ENCODE results near the gene XAB2. TPM values are rescaled to one million over a fixed set of nuclear protein-coding genes. Genes with fewer than 3 reads are reported as not detected.
A peak's percentile ranks its signal among the peaks of the same experiment; 100 is the strongest.

Gene XAB2
- 10 to 100 TPM; 56.3 to 70.1 TPM for total RNA-seq
- total RNA-seq = 71.7 to 90.7 reads per million in 2 donors

DNA sequence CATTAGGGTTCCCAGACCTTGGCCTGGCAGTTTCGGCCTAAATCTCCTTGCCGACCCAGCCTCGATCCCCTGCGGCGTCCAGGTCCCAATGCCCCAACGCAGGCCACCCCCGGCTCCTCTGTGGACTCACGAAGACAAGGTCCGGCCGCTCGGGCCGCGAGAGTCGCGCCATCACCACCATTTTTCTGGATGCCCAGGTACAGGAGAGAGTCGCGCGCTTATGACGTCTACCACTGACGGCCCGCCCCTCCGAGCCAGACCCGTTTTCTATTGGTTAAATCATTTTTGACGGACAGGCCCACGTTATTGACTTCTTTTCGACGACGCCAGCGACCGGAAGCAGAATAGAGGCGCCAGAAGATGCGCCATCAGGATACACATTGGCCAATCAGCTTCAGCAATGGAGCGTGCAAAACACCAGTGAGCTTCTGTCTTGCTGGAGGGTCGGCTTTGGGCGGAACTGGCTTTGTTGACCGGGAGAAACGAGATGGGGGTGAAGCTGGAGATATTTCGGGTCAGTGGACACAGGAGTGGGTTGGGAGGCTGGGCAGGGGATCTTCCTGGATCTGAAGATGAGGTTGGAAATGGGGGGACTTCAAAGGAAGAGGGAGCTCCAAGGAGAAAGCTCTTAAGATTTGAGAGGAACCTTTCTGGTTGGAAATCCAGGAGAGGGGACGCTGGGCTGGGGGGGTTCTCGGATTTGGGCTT lies at the start of gene XAB2, which contains the start of gene PET100:
TSS of gene XAB2 (minus strand) at position 199 of the 708 bp plus-strand sequence. CDS start at position 181, 18 bp downstream.
TSS of gene PET100 (plus strand) at position 447 of the 708 bp plus-strand sequence. CDS start at position 488, 41 bp downstream.
- peak; percentile 96 for ATAC-seq
- Mint-ChIP-seq H3K36me3 (ENCODE audit: low read depth) (peaks cover 5% of the 10 kb centered on the region), H3K27ac (peak within 1 kb of the TSS; percentile 100), H3K27me3 (no peaks in the 10 kb centered on the region), H3K4me1 (peaks cover 37% of the 10 kb centered on the region), H3K4me3 (peak within 1 kb of the TSS; percentile 100)
- no peaks in the 10 kb centered on the region for H3K9me3 ChIP-seq (ENCODE audit: control insufficient read depth, low read length, poor library complexity, severe bottlenecking)
- DNase-seq = peak; percentile 82 to 90 (median 86)

DNA sequence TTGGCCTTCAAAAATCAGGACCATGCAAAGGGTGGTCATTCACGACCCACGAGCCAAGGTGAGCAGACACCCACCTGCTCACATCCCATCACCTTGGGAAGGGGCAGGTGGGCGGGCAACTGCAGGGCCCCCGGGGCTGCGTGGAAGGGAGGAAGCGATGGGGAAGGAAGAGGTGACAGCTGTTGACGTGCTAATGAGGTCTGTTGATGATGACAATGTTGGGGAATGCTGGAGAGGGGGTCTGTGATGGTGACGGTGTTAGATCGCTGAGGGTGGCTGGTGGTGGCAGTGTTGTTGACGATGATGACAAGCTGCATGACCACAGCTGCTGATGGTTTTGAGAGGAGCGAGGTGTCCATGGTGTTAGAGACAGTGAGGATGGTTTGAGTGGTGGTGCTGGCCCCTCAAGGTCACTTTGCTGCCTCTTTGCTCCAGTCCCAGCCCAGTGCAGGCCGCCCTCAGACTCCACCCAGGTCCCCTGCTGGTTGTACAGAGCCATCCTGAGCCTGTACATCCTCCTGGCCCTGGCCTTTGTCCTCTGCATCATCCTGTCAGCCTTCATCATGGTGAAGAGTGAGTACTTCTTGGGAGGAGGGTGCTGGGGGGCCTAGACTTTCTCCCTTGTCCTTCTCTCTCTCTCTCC lies 48.4 kb upstream of the XAB2 start:
- Mint-ChIP-seq H3K4me3 (no peak overlapping the region), H3K4me1 (peaks cover 43% of the 10 kb centered on the region), H3K27me3 (peaks cover 35% of the 10 kb centered on the region), H3K27ac (no peak overlapping the region), H3K36me3 (ENCODE audit: low read depth) (no peaks in the 10 kb centered on the region)
- H3K9me3 ChIP-seq (ENCODE audit: control insufficient read depth, low read length, poor library complexity, severe bottlenecking) = no peaks in the 10 kb centered on the region
- DNase-seq (no peak), ATAC-seq (no peak)

DNA sequence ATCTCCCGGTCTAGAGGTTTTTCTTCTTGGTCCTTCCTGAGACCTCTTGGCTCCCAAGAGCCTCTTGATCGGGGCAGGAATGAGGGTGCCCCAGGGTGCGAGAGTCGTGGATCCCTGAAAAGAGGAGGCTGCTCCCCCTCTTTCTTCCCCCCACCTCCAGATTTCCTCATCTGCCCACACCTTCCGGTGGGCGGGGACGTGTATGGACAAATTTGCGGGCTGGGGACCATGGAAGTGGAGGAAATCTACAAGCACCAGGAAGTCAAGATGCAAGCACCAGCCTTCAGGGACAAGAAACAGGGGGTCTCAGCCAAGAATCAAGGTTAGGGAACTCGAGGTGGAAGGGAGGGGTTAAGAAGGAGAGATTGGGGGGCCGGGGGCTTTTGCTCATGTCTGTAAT lies 47.5 kb upstream of the XAB2 start, which contains the start of gene MCEMP1:
TSS of gene MCEMP1 (plus strand) at position 237 of the 400 bp plus-strand sequence. CDS start at position 268, 31 bp downstream.
- Mint-ChIP-seq H3K27ac (peak within 1 kb of the TSS; percentile 53), H3K4me3 (peak within 1 kb of the TSS; percentile 33), H3K27me3 (peaks cover 38% of the 10 kb centered on the region), H3K36me3 (ENCODE audit: low read depth) (no peaks in the 10 kb centered on the region), H3K4me1 (peaks cover 42% of the 10 kb centered on the region)
- ATAC-seq (no peak), DNase-seq (no peak)
- H3K9me3 ChIP-seq (ENCODE audit: control insufficient read depth, low read length, poor library complexity, severe bottlenecking) = no peaks in the 10 kb centered on the region

DNA sequence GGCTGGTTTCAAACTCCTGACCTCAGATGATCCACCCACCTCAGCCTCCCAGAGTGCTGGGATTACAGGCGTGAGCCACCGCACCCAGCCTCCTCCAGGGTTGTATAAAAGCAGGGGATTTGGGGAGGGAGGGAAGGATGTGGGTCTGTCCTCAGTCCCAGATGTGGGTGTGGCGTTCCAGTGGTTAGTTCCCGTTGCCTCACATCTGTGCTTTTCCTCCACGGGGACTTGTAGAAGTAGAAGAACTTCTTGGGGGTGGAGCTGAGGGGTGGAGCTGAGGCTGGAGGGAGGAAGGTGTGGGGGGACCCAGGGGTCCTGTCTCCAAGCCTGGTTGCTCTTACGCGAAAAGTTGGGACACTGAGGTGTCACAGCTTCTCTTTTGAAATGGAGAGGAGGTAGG lies 47.0 kb upstream of the XAB2 start:
- Mint-ChIP-seq H3K4me1 (peaks cover 38% of the 10 kb centered on the region), H3K36me3 (ENCODE audit: low read depth) (no peaks in the 10 kb centered on the region), H3K27me3 (peaks cover 42% of the 10 kb centered on the region), H3K27ac (peak overlapping the region; percentile 53), H3K4me3 (no peak overlapping the region)
- DNase-seq = no peak
- no peaks in the 10 kb centered on the region for H3K9me3 ChIP-seq (ENCODE audit: control insufficient read depth, low read length, poor library complexity, severe bottlenecking)
- ATAC-seq = no peak

DNA sequence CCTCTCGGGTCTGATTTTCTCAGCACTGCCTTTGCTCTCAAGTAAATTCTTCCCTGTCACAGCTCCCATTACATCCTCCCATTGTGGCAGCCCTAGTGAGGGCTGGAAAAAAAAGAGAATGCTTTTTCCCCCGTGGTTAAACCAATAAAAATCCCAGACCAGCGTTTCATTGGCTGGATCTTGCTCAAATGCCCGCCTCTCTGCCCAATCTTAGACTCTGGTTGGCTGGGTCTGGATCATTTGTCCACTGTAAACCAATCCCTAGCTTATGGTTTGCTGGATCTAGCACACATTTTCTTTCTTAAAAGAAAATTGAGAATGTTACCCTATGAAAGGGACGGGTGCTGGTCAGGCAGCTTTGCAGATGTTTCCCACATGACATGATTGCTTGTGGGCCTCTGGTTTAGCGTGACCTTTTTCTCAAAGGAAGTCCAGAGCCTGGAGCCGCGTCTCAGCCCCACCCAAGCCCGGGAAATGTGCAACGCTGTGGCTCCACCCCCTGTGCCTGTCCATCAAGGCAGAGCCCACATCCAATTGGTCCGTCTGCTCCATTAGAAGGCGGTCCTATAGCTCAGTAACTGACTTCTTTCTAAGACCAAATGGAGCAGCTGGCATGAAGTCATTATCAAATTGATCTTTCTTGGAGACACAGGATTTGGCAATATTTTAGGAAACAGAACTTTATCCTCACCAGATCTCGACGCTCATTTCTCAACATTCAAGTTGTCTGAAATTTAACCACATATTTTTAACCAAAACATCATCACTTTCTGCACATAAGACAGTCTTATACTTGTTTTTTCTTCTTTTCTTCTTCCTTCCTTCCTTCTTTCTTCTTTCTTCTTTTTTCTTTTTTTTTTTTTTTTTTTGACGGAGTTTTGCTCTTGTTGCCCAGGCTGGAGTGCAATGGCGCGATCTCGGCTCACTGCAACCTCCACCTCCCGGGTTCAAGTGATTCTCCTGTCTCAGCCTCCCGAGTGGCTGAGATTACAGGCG lies 45.0 kb upstream of the XAB2 start:
- no peak for DNase-seq
- peaks cover 57% of the 10 kb centered on the region for H3K27me3 Mint-ChIP-seq
- no peaks in the 10 kb centered on the region for H3K9me3 ChIP-seq (ENCODE audit: control insufficient read depth, low read length, poor library complexity, severe bottlenecking)
- peaks cover 4% of the 10 kb centered on the region for H3K36me3 Mint-ChIP-seq (ENCODE audit: low read depth)
- ATAC-seq = peak; percentile 32
- peak overlapping the region; percentile 9 for H3K27ac Mint-ChIP-seq
- no peak overlapping the region for H3K4me3 Mint-ChIP-seq
- H3K4me1 Mint-ChIP-seq = peaks cover 34% of the 10 kb centered on the region

DNA sequence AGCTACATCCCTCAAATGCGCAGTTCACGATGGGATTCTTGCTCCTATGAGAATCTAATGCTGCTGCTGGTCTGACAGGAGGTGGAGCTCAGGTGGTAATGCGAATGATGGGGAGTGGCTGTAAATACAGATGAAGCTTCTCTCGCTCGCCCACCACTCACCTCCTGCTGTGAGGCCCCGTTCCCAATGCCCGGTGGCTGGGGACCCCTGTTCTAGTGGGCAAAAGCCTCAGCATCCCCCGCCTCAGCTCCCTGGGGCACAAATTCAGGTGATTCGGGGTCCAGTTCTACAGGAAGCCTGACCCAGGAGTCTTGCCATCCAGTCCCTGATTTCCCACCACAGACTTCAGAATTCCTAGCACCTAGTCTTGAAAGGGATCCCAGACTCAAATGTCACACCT lies 43.2 kb upstream of the XAB2 start:
- no peak for DNase-seq
- H3K4me3 Mint-ChIP-seq = no peak overlapping the region
- H3K4me1 Mint-ChIP-seq = peaks cover 26% of the 10 kb centered on the region
- H3K9me3 ChIP-seq (ENCODE audit: control insufficient read depth, low read length, poor library complexity, severe bottlenecking) = no peaks in the 10 kb centered on the region
- no peak overlapping the region for H3K27ac Mint-ChIP-seq
- ATAC-seq = no peak
- H3K27me3 Mint-ChIP-seq = peaks cover 62% of the 10 kb centered on the region
- H3K36me3 Mint-ChIP-seq (ENCODE audit: low read depth) = peaks cover 5% of the 10 kb centered on the region

DNA sequence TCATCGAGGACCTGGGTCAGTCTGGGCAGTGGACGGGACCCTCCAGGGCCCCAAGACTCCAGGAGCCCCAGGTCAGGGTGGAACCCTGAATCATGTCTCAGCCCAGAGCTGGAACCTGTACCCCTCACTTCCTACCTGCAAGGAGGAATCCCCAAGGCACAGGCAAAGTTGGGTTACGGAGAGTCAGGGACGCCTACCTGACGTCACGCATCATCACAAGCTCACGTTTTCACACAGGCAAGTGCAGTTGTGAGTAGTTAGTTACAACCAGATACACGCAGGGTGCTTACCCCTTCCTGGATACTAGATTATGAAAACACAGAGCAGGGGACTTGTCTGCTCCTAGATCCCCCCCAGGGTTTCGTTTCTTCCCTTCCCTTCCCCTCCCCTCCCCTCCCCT lies 41.4 kb upstream of the XAB2 start:
- Mint-ChIP-seq H3K36me3 (ENCODE audit: low read depth) (peaks cover 5% of the 10 kb centered on the region), H3K27ac (no peak overlapping the region), H3K4me1 (peaks cover 14% of the 10 kb centered on the region), H3K4me3 (no peak overlapping the region), H3K27me3 (peaks cover 47% of the 10 kb centered on the region)
- ATAC-seq (peak; percentile 20), DNase-seq (no peak)
- no peaks in the 10 kb centered on the region for H3K9me3 ChIP-seq (ENCODE audit: control insufficient read depth, low read length, poor library complexity, severe bottlenecking)

DNA sequence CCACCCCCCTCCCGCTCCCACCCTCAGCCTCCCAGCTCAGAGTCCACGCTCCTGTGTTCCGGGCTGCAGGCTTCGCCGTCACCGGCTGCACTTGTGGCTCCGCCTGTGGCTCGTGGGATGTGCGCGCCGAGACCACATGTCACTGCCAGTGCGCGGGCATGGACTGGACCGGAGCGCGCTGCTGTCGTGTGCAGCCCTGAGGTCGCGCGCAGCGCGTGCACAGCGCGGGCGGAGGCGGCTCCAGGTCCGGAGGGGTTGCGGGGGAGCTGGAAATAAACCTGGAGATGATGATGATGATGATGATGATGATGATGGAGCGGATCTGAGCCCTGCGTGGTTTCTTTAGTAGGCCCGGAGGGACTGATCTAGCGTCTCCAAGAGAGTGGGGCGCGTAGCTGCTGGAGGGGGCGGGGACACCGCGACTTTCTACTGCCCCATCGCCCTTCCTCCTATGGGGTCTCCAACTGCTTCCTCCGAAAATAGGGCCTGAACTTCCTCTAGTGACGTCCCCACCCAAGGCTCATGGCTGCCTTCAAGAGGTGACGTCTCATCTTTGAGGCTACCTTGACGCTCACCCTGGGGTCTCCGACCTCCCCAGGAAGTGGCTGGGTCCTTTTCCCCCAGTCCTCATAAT lies 40.9 kb upstream of the XAB2 start:
- Mint-ChIP-seq H3K27me3 (peaks cover 44% of the 10 kb centered on the region), H3K4me1 (peaks cover 14% of the 10 kb centered on the region), H3K36me3 (ENCODE audit: low read depth) (peaks cover 5% of the 10 kb centered on the region), H3K4me3 (peak overlapping the region; percentile 67), H3K27ac (no peak overlapping the region)
- no peaks in the 10 kb centered on the region for H3K9me3 ChIP-seq (ENCODE audit: control insufficient read depth, low read length, poor library complexity, severe bottlenecking)
- ATAC-seq (peak; percentile 68), DNase-seq (no peak)

DNA sequence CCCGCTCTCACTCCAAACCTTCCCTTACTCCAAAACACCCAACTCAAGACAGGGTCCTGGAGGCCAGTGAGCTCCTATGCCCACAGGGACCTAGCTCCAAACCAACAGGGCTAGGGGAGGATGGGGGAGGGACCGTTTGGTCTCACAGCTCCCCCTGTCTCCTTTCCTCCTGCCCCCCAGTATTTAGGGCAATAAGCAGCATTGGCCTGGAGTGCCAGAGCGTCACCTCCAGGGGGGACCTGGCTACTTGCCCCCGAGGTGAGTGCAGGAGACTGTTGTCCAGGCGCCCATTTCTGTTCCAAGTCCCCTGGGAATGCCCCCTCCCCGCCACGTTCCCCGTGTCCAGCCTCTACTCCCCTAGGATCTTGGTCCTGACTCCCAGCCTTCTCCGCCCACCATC lies 40.3 kb upstream of the XAB2 start:
- H3K9me3 ChIP-seq (ENCODE audit: control insufficient read depth, low read length, poor library complexity, severe bottlenecking) = no peaks in the 10 kb centered on the region

DNA sequence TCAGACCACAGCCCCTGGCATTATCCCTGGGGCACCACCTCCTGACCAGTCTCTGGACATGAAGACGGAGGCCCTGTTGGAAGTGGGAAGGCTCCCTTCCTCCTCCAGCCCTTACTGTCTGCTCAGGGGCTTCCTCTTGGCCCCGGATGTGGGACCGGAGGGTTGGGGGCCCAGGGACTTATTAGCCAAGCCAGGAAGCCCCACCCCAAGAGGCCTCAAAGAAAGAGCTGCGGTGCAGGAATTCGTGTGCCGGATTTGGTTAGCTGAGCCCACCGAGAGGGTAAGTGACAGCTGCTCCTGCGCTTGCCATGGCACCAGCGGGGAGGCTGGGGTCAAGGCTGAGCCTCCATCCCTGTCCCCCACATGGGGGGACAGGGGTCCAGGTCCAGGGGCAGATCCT lies 39.5 kb upstream of the XAB2 start, which contains the start of gene RETN:
TSS of gene RETN (plus strand) at position 208 of the 400 bp plus-strand sequence. CDS start 278 bp downstream, outside the sequence.
- peak within 1 kb of the TSS; percentile 72 for H3K4me3 Mint-ChIP-seq
- DNase-seq (no peak), ATAC-seq (no peak)
- H3K27ac Mint-ChIP-seq = no peak within 1 kb of the TSS
- H3K36me3 Mint-ChIP-seq (ENCODE audit: low read depth) = peaks cover 5% of the 10 kb centered on the region
- peaks cover 38% of the 10 kb centered on the region for H3K27me3 Mint-ChIP-seq
- H3K4me1 Mint-ChIP-seq = peaks cover 13% of the 10 kb centered on the region
- no peaks in the 10 kb centered on the region for H3K9me3 ChIP-seq (ENCODE audit: control insufficient read depth, low read length, poor library complexity, severe bottlenecking)

More for the DNA sequence above, 40.3 kb upstream of the XAB2 start:
- no peak overlapping the region for H3K27ac Mint-ChIP-seq
- H3K27me3 Mint-ChIP-seq = peaks cover 44% of the 10 kb centered on the region
- no peak for ATAC-seq
- no peak for DNase-seq
- peaks cover 14% of the 10 kb centered on the region for H3K4me1 Mint-ChIP-seq
- H3K36me3 Mint-ChIP-seq (ENCODE audit: low read depth) = peaks cover 5% of the 10 kb centered on the region
- H3K4me3 Mint-ChIP-seq = peak overlapping the region; percentile 72

DNA sequence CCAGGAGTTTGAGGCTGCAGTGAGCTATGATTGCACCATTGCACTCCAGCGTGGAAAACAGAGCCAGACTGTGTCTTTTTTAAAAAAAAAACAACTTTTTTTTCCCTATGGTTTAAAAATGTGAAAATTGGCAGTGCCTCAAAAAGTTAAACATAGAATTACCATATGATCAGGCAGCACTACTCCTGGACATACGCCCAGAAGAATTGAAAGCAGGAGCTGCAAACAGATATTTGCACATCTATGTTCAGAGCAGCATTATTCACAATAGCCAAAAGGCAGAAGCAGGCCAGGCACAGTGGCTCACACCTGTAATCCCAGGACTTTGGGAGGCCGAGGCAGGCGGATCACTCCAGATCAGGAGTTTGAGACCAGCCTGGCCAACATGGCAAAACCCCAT lies 35.7 kb upstream of the XAB2 start:
- peaks cover 8% of the 10 kb centered on the region for H3K4me1 Mint-ChIP-seq
- no peaks in the 10 kb centered on the region for H3K9me3 ChIP-seq (ENCODE audit: control insufficient read depth, low read length, poor library complexity, severe bottlenecking)
- no peak for DNase-seq
- no peak overlapping the region for H3K4me3 Mint-ChIP-seq
- ATAC-seq = no peak
- H3K36me3 Mint-ChIP-seq (ENCODE audit: low read depth) = peaks cover 4% of the 10 kb centered on the region
- H3K27ac Mint-ChIP-seq = no peak overlapping the region
- H3K27me3 Mint-ChIP-seq = peaks cover 12% of the 10 kb centered on the region

DNA sequence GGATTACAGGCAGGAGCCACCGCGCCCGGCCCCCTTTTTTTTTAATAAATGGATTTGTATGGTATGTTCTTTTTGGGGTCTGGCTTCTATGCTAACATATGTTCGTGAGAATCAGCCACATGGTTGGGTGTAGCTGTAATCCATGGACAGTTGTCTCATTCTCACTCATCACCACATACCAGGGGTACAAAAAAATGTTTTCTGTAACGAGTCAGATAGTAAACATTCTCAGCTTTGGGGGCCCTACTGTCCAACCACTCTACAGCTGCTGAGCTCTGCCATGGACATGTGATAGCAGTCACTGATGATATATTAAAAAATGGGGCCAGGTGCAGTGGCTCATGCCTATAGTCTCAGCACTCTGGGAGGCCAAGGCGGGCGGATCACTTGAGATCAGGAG lies 34.4 kb upstream of the XAB2 start:
- DNase-seq = no peak
- no peak overlapping the region for H3K4me3 Mint-ChIP-seq
- H3K27ac Mint-ChIP-seq = no peak overlapping the region
- no peaks in the 10 kb centered on the region for H3K9me3 ChIP-seq (ENCODE audit: control insufficient read depth, low read length, poor library complexity, severe bottlenecking)
- H3K36me3 Mint-ChIP-seq (ENCODE audit: low read depth) = no peaks in the 10 kb centered on the region
- H3K4me1 Mint-ChIP-seq = peaks cover 3% of the 10 kb centered on the region
- H3K27me3 Mint-ChIP-seq = peaks cover 2% of the 10 kb centered on the region
- ATAC-seq = no peak

All from T-helper 17 cell (primary cell).